Liver (tissue), 9 donors: ENCODE results near the gene SLC2A5. TPM values are rescaled to one million over a fixed set of nuclear protein-coding genes. Genes with fewer than 3 reads are reported as not detected.

ENCODE experiments used
- DNase-seq: peaks from one replicate; pipeline ENCODE4 v3.0.0-alpha.2; 2017; ENCODE audit warnings: low spot score
- H3K27ac ChIP-seq, 2 donors: one replicate each; pipeline ENCODE4 v1.7.0; 2013; ENCODE audit warnings: inconsistent platforms in 2 of 2, low read length in 2 of 2, control low read depth in 1 of 2, low read depth in 1 of 2, mild to moderate bottlenecking in 1 of 2
- H3K27me3 ChIP-seq, 4 donors: one replicate each; pipeline versions ENCODE4 v1.6.1 to v1.7.0; 2013; ENCODE audit warnings: low read length in 3 of 4, inconsistent platforms in 1 of 4, mild to moderate bottlenecking in 1 of 4, moderate library complexity in 1 of 4; ENCODE audit not compliant: control insufficient read depth in 4 of 4, insufficient read depth in 4 of 4
- H3K36me3 ChIP-seq, 4 donors: one replicate each; pipeline versions ENCODE4 v1.6.1 to v1.7.0; 2013; ENCODE audit warnings: low read length in 3 of 4, mild to moderate bottlenecking in 3 of 4, low read depth in 1 of 4, moderate library complexity in 1 of 4; ENCODE audit not compliant: control insufficient read depth in 4 of 4, insufficient read depth in 3 of 4
- H3K4me1 ChIP-seq, 4 donors: one replicate each; pipeline versions ENCODE4 v1.6.1 to v1.7.0; 2013; ENCODE audit warnings: low read length in 3 of 4, mild to moderate bottlenecking in 3 of 4, moderate library complexity in 1 of 4; ENCODE audit not compliant: control insufficient read depth in 4 of 4, insufficient read depth in 4 of 4
- H3K4me3 ChIP-seq, 3 donors: one replicate each; pipeline versions ENCODE4 v1.6.1 to v1.7.0; 2013; ENCODE audit warnings: low read length in 3 of 3, control low read depth in 1 of 3, low read depth in 1 of 3, mild to moderate bottlenecking in 1 of 3
- H3K9ac ChIP-seq, 2 donors: one replicate each; pipeline ENCODE4 v1.7.0; 2013; ENCODE audit warnings: low read length in 2 of 2, mild to moderate bottlenecking in 2 of 2, moderate library complexity in 2 of 2, control low read depth in 1 of 2, low read depth in 1 of 2
- H3K9me3 ChIP-seq, 4 donors: one replicate each; pipeline versions ENCODE4 v1.6.1 to v1.7.0; 2013; ENCODE audit warnings: low read length in 3 of 4; ENCODE audit not compliant: control insufficient read depth in 4 of 4
- EGR1 ChIP-seq, 2 donors: IDR thresholded peaks; 2 replicates each; pipeline ENCODE4 v1.6.1; 2016 to 2018; ENCODE audit warnings: antibody characterized with exemption in 2 of 2, low read depth in 2 of 2
- FOXA1 ChIP-seq: IDR thresholded peaks from 2 replicates; pipeline ENCODE4 v1.6.1; 2016; ENCODE audit warnings: antibody characterized with exemption
- FOXA2 ChIP-seq: IDR thresholded peaks from 2 replicates; pipeline ENCODE4 v1.6.1; 2016; ENCODE audit warnings: antibody characterized with exemption
- GABPA ChIP-seq, 2 donors: IDR thresholded peaks in 1 of 2; conservative IDR thresholded peaks in 1 of 2; 2 replicates each; pipeline ENCODE4 v1.6.1; 2016; ENCODE audit warnings: antibody characterized with exemption in 2 of 2, mild to moderate bottlenecking in 1 of 2, moderate library complexity in 1 of 2
- HNF4A ChIP-seq, 2 donors: conservative IDR thresholded peaks; 2 replicates each; pipeline ENCODE4 v1.6.1; 2016; ENCODE audit warnings: antibody characterized with exemption in 2 of 2, mild to moderate bottlenecking in 2 of 2
- HNF4G ChIP-seq: IDR thresholded peaks from 2 replicates; pipeline ENCODE4 v1.6.1; 2016; ENCODE audit warnings: antibody characterized with exemption
- JUND ChIP-seq, 2 donors: IDR thresholded peaks; 2 replicates each; pipeline ENCODE4 v1.6.1; 2016; ENCODE audit warnings: antibody characterized with exemption in 2 of 2
- NR2F2 ChIP-seq: IDR thresholded peaks from 2 replicates; pipeline ENCODE4 v1.6.1; 2016; ENCODE audit warnings: antibody characterized with exemption
- RAD21 ChIP-seq, 2 donors: IDR thresholded peaks; 2 replicates each; pipeline ENCODE4 v1.6.1; 2016; ENCODE audit warnings: antibody characterized with exemption in 2 of 2, mild to moderate bottlenecking in 2 of 2
- RXRA ChIP-seq, 2 donors: IDR thresholded peaks; 2 replicates each; pipeline ENCODE4 v1.6.1; 2017 to 2018; ENCODE audit warnings: antibody characterized with exemption in 2 of 2, mild to moderate bottlenecking in 1 of 2
- SP1 ChIP-seq: IDR thresholded peaks from 2 replicates; pipeline ENCODE4 v1.6.1; 2018; ENCODE audit warnings: antibody characterized with exemption, mild to moderate bottlenecking
- TAF1 ChIP-seq: conservative IDR thresholded peaks from 2 replicates; pipeline ENCODE4 v1.6.1; 2016; ENCODE audit warnings: antibody characterized with exemption, mild to moderate bottlenecking
- YY1 ChIP-seq: IDR thresholded peaks from 2 replicates; pipeline ENCODE4 v1.6.1; 2016; ENCODE audit warnings: antibody characterized with exemption, mild to moderate bottlenecking
- WGBS: extraction: QIAGEN DNeasy Blood & Tissue Kit; methylation state at CpG from one replicate; pipeline ENCODE4 v1.1.7; 2013; 5-methylcytosine and 5-hydroxymethylcytosine counted together
- polyA plus RNA-seq, 2 donors: library from polyadenylated mRNA; stranded (reverse) in 1 of 2; unstranded in 1 of 2; fragments of 200-250 nt in 1 of 2; fragments of >200 nt in 1 of 2; fragmentation: Nextera tagmentation in 1 of 2; extraction: Ambion mirVana in 1 of 2; gene quantifications; one replicate each; pipeline versions ENCODE4 v1.2.1 to v1.2.3, GENCODE V29; 2013 to 2015
- total RNA-seq, 2 donors: library from RNA; depleted of rRNA; stranded (reverse); fragments of >200 nt; gene quantifications; one replicate each; pipeline ENCODE4 v1.2.3, GENCODE V29; 2014
- TF ChIP-seq, protein P1 (sequence below): fragments of 150-350 bp; IDR thresholded peaks from 2 replicates; pipeline ENCODE4 v1.5.1; 2017; ENCODE audit warnings: improper control_type of control experiment, low read depth, low read length; ENCODE audit not compliant: missing input control
- TF ChIP-seq, protein P2 (sequence below): IDR thresholded peaks from 2 replicates; pipeline ENCODE4 v1.6.1; 2016; ENCODE audit warnings: antibody characterized with exemption
- TF ChIP-seq, protein P3 (sequence below): IDR thresholded peaks from 2 replicates; pipeline ENCODE4 v1.6.1; 2016; ENCODE audit warnings: antibody characterized with exemption
- TF ChIP-seq, protein P4 (sequence below): IDR thresholded peaks from 2 replicates; pipeline ENCODE4 v1.6.1; 2016; ENCODE audit warnings: antibody characterized with exemption, mild to moderate bottlenecking
- TF ChIP-seq, protein P5 (sequence below): IDR thresholded peaks from 2 replicates; pipeline ENCODE4 v1.6.1; 2016; ENCODE audit warnings: antibody characterized with exemption
- donor health status: healthy.
- donor health status: healthy.
- donor health status: healthy.
- donor health status: healthy.
- donor health status: healthy.

SLC2A5 gene
- total and polyA plus RNA-seq, 4 donors, result 0.07 to 1.6 (median 0.13) TPM

GRCh38 chr1:9018333-9018732 lies 51.1 kb downstream of the SLC2A5 start:
- H3K27ac ChIP-seq, result no peak overlapping the region
- TF ChIP-seq, protein P1, sequence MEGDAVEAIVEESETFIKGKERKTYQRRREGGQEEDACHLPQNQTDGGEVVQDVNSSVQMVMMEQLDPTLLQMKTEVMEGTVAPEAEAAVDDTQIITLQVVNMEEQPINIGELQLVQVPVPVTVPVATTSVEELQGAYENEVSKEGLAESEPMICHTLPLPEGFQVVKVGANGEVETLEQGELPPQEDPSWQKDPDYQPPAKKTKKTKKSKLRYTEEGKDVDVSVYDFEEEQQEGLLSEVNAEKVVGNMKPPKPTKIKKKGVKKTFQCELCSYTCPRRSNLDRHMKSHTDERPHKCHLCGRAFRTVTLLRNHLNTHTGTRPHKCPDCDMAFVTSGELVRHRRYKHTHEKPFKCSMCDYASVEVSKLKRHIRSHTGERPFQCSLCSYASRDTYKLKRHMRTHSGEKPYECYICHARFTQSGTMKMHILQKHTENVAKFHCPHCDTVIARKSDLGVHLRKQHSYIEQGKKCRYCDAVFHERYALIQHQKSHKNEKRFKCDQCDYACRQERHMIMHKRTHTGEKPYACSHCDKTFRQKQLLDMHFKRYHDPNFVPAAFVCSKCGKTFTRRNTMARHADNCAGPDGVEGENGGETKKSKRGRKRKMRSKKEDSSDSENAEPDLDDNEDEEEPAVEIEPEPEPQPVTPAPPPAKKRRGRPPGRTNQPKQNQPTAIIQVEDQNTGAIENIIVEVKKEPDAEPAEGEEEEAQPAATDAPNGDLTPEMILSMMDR, result no peak
- TF ChIP-seq, protein P2, sequence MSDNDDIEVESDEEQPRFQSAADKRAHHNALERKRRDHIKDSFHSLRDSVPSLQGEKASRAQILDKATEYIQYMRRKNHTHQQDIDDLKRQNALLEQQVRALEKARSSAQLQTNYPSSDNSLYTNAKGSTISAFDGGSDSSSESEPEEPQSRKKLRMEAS, result no peak
- TF ChIP-seq, protein P3, sequence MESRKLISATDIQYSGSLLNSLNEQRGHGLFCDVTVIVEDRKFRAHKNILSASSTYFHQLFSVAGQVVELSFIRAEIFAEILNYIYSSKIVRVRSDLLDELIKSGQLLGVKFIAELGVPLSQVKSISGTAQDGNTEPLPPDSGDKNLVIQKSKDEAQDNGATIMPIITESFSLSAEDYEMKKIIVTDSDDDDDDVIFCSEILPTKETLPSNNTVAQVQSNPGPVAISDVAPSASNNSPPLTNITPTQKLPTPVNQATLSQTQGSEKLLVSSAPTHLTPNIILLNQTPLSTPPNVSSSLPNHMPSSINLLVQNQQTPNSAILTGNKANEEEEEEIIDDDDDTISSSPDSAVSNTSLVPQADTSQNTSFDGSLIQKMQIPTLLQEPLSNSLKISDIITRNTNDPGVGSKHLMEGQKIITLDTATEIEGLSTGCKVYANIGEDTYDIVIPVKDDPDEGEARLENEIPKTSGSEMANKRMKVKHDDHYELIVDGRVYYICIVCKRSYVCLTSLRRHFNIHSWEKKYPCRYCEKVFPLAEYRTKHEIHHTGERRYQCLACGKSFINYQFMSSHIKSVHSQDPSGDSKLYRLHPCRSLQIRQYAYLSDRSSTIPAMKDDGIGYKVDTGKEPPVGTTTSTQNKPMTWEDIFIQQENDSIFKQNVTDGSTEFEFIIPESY, result no peak
- no peak for TF ChIP-seq SP1
- no peak for TF ChIP-seq FOXA2
- no peak for TF ChIP-seq YY1
- no peak for TF ChIP-seq HNF4G
- TF ChIP-seq, protein P4, sequence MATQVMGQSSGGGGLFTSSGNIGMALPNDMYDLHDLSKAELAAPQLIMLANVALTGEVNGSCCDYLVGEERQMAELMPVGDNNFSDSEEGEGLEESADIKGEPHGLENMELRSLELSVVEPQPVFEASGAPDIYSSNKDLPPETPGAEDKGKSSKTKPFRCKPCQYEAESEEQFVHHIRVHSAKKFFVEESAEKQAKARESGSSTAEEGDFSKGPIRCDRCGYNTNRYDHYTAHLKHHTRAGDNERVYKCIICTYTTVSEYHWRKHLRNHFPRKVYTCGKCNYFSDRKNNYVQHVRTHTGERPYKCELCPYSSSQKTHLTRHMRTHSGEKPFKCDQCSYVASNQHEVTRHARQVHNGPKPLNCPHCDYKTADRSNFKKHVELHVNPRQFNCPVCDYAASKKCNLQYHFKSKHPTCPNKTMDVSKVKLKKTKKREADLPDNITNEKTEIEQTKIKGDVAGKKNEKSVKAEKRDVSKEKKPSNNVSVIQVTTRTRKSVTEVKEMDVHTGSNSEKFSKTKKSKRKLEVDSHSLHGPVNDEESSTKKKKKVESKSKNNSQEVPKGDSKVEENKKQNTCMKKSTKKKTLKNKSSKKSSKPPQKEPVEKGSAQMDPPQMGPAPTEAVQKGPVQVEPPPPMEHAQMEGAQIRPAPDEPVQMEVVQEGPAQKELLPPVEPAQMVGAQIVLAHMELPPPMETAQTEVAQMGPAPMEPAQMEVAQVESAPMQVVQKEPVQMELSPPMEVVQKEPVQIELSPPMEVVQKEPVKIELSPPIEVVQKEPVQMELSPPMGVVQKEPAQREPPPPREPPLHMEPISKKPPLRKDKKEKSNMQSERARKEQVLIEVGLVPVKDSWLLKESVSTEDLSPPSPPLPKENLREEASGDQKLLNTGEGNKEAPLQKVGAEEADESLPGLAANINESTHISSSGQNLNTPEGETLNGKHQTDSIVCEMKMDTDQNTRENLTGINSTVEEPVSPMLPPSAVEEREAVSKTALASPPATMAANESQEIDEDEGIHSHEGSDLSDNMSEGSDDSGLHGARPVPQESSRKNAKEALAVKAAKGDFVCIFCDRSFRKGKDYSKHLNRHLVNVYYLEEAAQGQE, result no peak
- TF ChIP-seq NR2F2, result no peak
- no peak for TF ChIP-seq JUND (IDR thresholded peaks at IDR 0.05)
- no peak for TF ChIP-seq TAF1
- no peak for TF ChIP-seq FOXA1
- no peak for TF ChIP-seq RXRA (IDR thresholded peaks at IDR 0.05)
- no peak for TF ChIP-seq GABPA (IDR thresholded peaks at IDR 0.05 in 1 of 2, conservative IDR thresholded peaks at IDR 0.05 in 1 of 2)
- WGBS, result 72% methylated on average over 13 of the region's 13 CpGs
- no peak overlapping the region for H3K9ac ChIP-seq
- no peaks in the 10 kb centered on the region for H3K4me1 ChIP-seq
- H3K4me3 ChIP-seq, result no peak overlapping the region
- H3K9me3 ChIP-seq, result no peaks in the 10 kb centered on the region
- no peak for DNase-seq
- no peaks in the 10 kb centered on the region for H3K36me3 ChIP-seq
- H3K27me3 ChIP-seq, result no peaks in the 10 kb centered on the region

DNA sequence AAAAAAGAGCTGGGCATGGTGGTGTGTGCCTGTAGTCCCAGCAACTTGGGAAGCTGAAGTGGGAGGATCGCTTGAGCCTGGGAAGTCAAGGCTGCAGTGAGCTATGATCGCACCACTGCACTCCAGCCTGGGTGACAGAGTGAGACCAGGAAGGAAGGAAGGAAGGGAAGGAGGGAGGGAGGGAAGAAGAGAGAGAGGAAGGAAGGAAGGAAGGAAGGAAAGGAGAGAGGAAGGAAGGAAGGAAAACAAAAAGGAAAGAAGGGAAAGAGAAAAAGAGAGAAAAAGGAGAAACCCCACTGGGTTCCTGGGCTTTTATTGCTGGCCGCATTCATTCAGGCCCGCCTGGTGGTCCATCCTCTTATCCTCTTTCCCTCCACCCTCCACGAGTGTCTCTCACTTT lies 53.0 kb downstream of the SLC2A5 start:
- no peak overlapping the region for H3K4me3 ChIP-seq
- H3K9me3 ChIP-seq, result no peaks in the 10 kb centered on the region
- no peaks in the 10 kb centered on the region for H3K27me3 ChIP-seq
- no peaks in the 10 kb centered on the region for H3K36me3 ChIP-seq
- no peak overlapping the region for H3K27ac ChIP-seq
- no peaks in the 10 kb centered on the region for H3K4me1 ChIP-seq
- no peak for DNase-seq
- no peak overlapping the region for H3K9ac ChIP-seq
- WGBS, result 89% methylated on average over 5 of the region's 5 CpGs
- TF ChIP-seq GABPA (IDR thresholded peaks at IDR 0.05 in 1 of 2, conservative IDR thresholded peaks at IDR 0.05 in 1 of 2) (no peak), HNF4G (no peak), RAD21 (IDR thresholded peaks at IDR 0.05) (no peak), JUND (IDR thresholded peaks at IDR 0.05) (no peak), FOXA2 (no peak), SP1 (no peak), HNF4A (conservative IDR thresholded peaks at IDR 0.05) (no peak), EGR1 (IDR thresholded peaks at IDR 0.05; ENCODE audit: low read depth in 2 of 2) (no peak), YY1 (no peak), TAF1 (no peak), RXRA (IDR thresholded peaks at IDR 0.05) (no peak), FOXA1 (no peak)
- TF ChIP-seq, protein P5, sequence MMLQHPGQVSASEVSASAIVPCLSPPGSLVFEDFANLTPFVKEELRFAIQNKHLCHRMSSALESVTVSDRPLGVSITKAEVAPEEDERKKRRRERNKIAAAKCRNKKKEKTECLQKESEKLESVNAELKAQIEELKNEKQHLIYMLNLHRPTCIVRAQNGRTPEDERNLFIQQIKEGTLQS, result no peak
- TF ChIP-seq, protein P4, result no peak
- TF ChIP-seq, protein P3, result no peak
- TF ChIP-seq, protein P2, result no peak
